Body of pancreas (tissue), 4 donors: ENCODE measurements around the gene RANBP3L. TPM values are rescaled to one million over a fixed set of nuclear protein-coding genes. Genes with fewer than 3 reads are reported as not detected.

Source experiments
- ATAC-seq: fragments of 150-250 bp; one replicate; pipeline ENCODE4 v1.9.1; 2016
- DNase-seq, 4 donors: peaks; one replicate each; pipeline ENCODE4 v3.0.0-alpha.2; 2019
- H3K27ac ChIP-seq, 4 donors: fragments of 200-600 bp; sonication (generic); 1 replicate in 3 of 4; 2 replicates in 1 of 4; pipeline versions ENCODE4 v1.5.1 to v1.6.1; 2016 to 2019; ENCODE audit warnings: mild to moderate bottlenecking in 1 of 4, mixed read lengths in 1 of 4, moderate library complexity in 1 of 4
- H3K27me3 ChIP-seq, 2 donors: fragments of 200-600 bp; sonication (generic); one replicate each; pipeline ENCODE4 v1.6.0; 2016; ENCODE audit warnings: mild to moderate bottlenecking in 1 of 2
- H3K36me3 ChIP-seq, 2 donors: fragments of 200-600 bp; sonication (generic); replicated peaks in 1 of 2; 2 replicates each; pipeline ENCODE4 v1.5.1; 2016; ENCODE audit warnings: low read depth in 2 of 2; ENCODE audit not compliant: insufficient read depth in 1 of 2
- H3K4me1 ChIP-seq: fragments of 200-600 bp; sonication (generic); one replicate; pipeline ENCODE4 v1.6.0; 2016
- H3K4me3 ChIP-seq, 2 donors: fragments of 200-600 bp; sonication (generic); 1 replicate in 1 of 2; 2 replicates in 1 of 2; pipeline ENCODE4 v1.5.1; 2016 to 2019
- H3K9me3 ChIP-seq, 3 donors: fragments of 200-600 bp; sonication (generic); 1 replicate in 2 of 3; 2 replicates in 1 of 3; pipeline ENCODE4 v1.5.1; 2016
- CTCF ChIP-seq, 7 experiments: fragments of 450-650 bp in 4 of 7; fragments of 200-600 bp in 3 of 7; sonication (generic) in 3 of 7; IDR thresholded peaks; one replicate each; pipeline ENCODE4 v1.5.1; 2016 to 2019; ENCODE audit warnings: antibody characterized with exemption in 7 of 7
- POLR2A ChIP-seq, 3 donors: fragments of 450-650 bp; IDR thresholded peaks; one replicate each; pipeline ENCODE4 v1.6.1; 2016; ENCODE audit warnings: antibody characterized with exemption in 3 of 3, mild to moderate bottlenecking in 2 of 3
- WGBS, 2 donors: methylation state at CpG; one replicate each; pipeline ENCODE4 v1.1.5; 2017; 5-methylcytosine and 5-hydroxymethylcytosine counted together
- intact Hi-C: fragments of 100-400 bp; cut with DNase I; formaldehyde crosslinking; loops from one replicate; pipeline ENCODE4 v1.15.1; 2023
- total RNA-seq, 2 donors: library from RNA; depleted of rRNA; stranded (reverse); fragments of >200 nt; gene quantifications; one replicate each; pipeline ENCODE4 v1.1.0, GENCODE V29; 2016

RANBP3L gene
- total RNA-seq, 2 donors from 2014 or later: 4.9 TPM; not detected in 1

GRCh38 chr5:36217567-36217966, 84.1 kb downstream of the RANBP3L start:
- intact Hi-C loops: no loop called here
- TF ChIP-seq POLR2A (IDR thresholded peaks at IDR 0.05) (no peak), CTCF (IDR thresholded peaks at IDR 0.05) (no peak)
- no peaks in the 10 kb centered on the region for H3K4me1 ChIP-seq
- WGBS, 2 donors: 48 to 51% methylated on average over 1 of the region's 1 CpG
- H3K36me3 ChIP-seq: peaks cover 0 to 11% of the 10 kb centered on the region in 2 donors
- ATAC-seq (no peak), DNase-seq (no peak)
- no peak overlapping the region for H3K4me3 ChIP-seq
- no peaks in the 10 kb centered on the region for H3K9me3 ChIP-seq
- no peak overlapping the region for H3K27ac ChIP-seq
- H3K27me3 ChIP-seq: no peaks in the 10 kb centered on the region

GRCh38 chr5:36215910-36216309, 85.8 kb downstream of the RANBP3L start:
- no peak for ATAC-seq
- TF ChIP-seq POLR2A (IDR thresholded peaks at IDR 0.05): no peak
- no peak for TF ChIP-seq CTCF (IDR thresholded peaks at IDR 0.05)
- Histone ChIP-seq H3K9me3 (no peaks in the 10 kb centered on the region), H3K4me1 (no peaks in the 10 kb centered on the region), H3K36me3 (peaks cover 0 to 11% of the 10 kb centered on the region in 2 donors), H3K4me3 (no peak overlapping the region), H3K27me3 (no peaks in the 10 kb centered on the region), H3K27ac (no peak overlapping the region)
- intact Hi-C loops: no loop called here
- DNase-seq: no peak
- 53 to 62% methylated on average over 2 of the region's 2 CpGs for WGBS, 2 donors

GRCh38 chr5:36214436-36214835, 87.3 kb downstream of the RANBP3L start:
- H3K27ac ChIP-seq: no peak overlapping the region
- H3K9me3 ChIP-seq: no peaks in the 10 kb centered on the region
- 86 to 87% methylated on average over 3 of the region's 3 CpGs for WGBS, 2 donors
- TF ChIP-seq POLR2A (IDR thresholded peaks at IDR 0.05): no peak
- peak in 3 of 7 experiments; percentile 15 to 37 (median 23) for TF ChIP-seq CTCF (IDR thresholded peaks at IDR 0.05)
- H3K4me1 ChIP-seq: no peaks in the 10 kb centered on the region
- DNase-seq (no peak), ATAC-seq (no peak)
- no peaks in the 10 kb centered on the region for H3K27me3 ChIP-seq
- H3K36me3 ChIP-seq: peaks cover 0 to 16% of the 10 kb centered on the region in 2 donors
- no peak overlapping the region for H3K4me3 ChIP-seq
- intact Hi-C loops: no loop called here

- Histone ChIP-seq H3K27ac (no peak overlapping the region), H3K27me3 (no peaks in the 10 kb centered on the region), H3K36me3 (peaks cover 0 to 12% of the 10 kb centered on the region in 2 donors), H3K4me1 (no peaks in the 10 kb centered on the region), H3K4me3 (no peak overlapping the region), H3K9me3 (no peaks in the 10 kb centered on the region)
- no peak for TF ChIP-seq CTCF (IDR thresholded peaks at IDR 0.05)
- TF ChIP-seq POLR2A (IDR thresholded peaks at IDR 0.05): no peak
- intact Hi-C loops: no loop called here
- DNase-seq (no peak), ATAC-seq (no peak)
- WGBS, 2 donors: 89 to 91% methylated on average over 3 of the region's 3 CpGs
These were observed 92.0 kb downstream of the RANBP3L start for GRCh38 chr5:36209664-36210063.

GRCh38 chr5:36208786-36209185, 92.9 kb downstream of the RANBP3L start:
- H3K36me3 ChIP-seq: peaks cover 0 to 12% of the 10 kb centered on the region in 2 donors
- TF ChIP-seq CTCF (IDR thresholded peaks at IDR 0.05) (no peak), POLR2A (IDR thresholded peaks at IDR 0.05) (no peak)
- ATAC-seq (no peak), DNase-seq (no peak)
- intact Hi-C loops: no loop called here
- H3K4me1 ChIP-seq: no peaks in the 10 kb centered on the region
- H3K4me3 ChIP-seq: no peak overlapping the region
- no peaks in the 10 kb centered on the region for H3K27me3 ChIP-seq
- 92 to 95% methylated on average over 2 of the region's 2 CpGs for WGBS, 2 donors
- no peaks in the 10 kb centered on the region for H3K9me3 ChIP-seq
- no peak overlapping the region for H3K27ac ChIP-seq
